Fibroblast of skin of right quadriceps (primary cell): ENCODE results near the gene AJAP1.

Experiments
- DNase-seq: peaks from one replicate; pipeline ENCODE4 v3.0.0-alpha.2; 2013

Gene AJAP1

GRCh38 chr1:4781646-4782045, 127.2 kb downstream of the AJAP1 start:
- DNase-seq = no peak

- DNase-seq = no peak
These were observed 130.4 kb downstream of the AJAP1 start for GRCh38 chr1:4784761-4785160.

- no peak for DNase-seq
These were observed 131.6 kb downstream of the AJAP1 start for GRCh38 chr1:4786055-4786454.

GRCh38 chr1:4787551-4787950, 133.1 kb downstream of the AJAP1 start:
- no peak for DNase-seq

GRCh38 chr1:4792565-4792964, 138.2 kb downstream of the AJAP1 start:
- no peak for DNase-seq

GRCh38 chr1:4794020-4794780, 139.8 kb downstream of the AJAP1 start:
- no peak for DNase-seq

GRCh38 chr1:4796161-4797015, 142.0 kb downstream of the AJAP1 start:
- DNase-seq = no peak

- DNase-seq = no peak
These were observed 142.6 kb downstream of the AJAP1 start for GRCh38 chr1:4797016-4797410.

- no peak for DNase-seq
These were observed 143.0 kb downstream of the AJAP1 start for GRCh38 chr1:4797429-4797828.

- DNase-seq = no peak
These were observed 146.9 kb downstream of the AJAP1 start for GRCh38 chr1:4801192-4801924.

GRCh38 chr1:4802024-4802423, 147.6 kb downstream of the AJAP1 start:
- DNase-seq = no peak

- no peak for DNase-seq
These were observed 148.9 kb downstream of the AJAP1 start for GRCh38 chr1:4803335-4803734.

GRCh38 chr1:4805987-4806386, 151.6 kb downstream of the AJAP1 start:
- no peak for DNase-seq

- no peak for DNase-seq
These were observed 166.1 kb downstream of the AJAP1 start for GRCh38 chr1:4820543-4820942.

GRCh38 chr1:4825800-4826450, 171.5 kb downstream of the AJAP1 start:
- DNase-seq = peak; percentile 35

- no peak for DNase-seq
These were observed 176.3 kb downstream of the AJAP1 start for GRCh38 chr1:4830707-4831106.

- DNase-seq = no peak
These were observed 182.2 kb downstream of the AJAP1 start for GRCh38 chr1:4836574-4836973.

- no peak for DNase-seq
These were observed 182.7 kb downstream of the AJAP1 start for GRCh38 chr1:4837031-4837600.

- no peak for DNase-seq
These were observed 183.3 kb downstream of the AJAP1 start for GRCh38 chr1:4837752-4838151.

GRCh38 chr1:4838231-4838630, 183.8 kb downstream of the AJAP1 start:
- no peak for DNase-seq
